Kasumi-1 (cell line): ENCODE measurements around the gene NPIPA1.
"Not testable (repeated sequence)": the region's sequence is repeated elsewhere in the genome, so short reads cannot be mapped to it uniquely, and the experiment has no call there.

ENCODE experiments used
- DNase-seq, 2 experiments: peaks; one replicate each; lab custom pipeline; 2025; lab: John Stamatoyannopoulos, UW

NPIPA1 gene

DNA sequence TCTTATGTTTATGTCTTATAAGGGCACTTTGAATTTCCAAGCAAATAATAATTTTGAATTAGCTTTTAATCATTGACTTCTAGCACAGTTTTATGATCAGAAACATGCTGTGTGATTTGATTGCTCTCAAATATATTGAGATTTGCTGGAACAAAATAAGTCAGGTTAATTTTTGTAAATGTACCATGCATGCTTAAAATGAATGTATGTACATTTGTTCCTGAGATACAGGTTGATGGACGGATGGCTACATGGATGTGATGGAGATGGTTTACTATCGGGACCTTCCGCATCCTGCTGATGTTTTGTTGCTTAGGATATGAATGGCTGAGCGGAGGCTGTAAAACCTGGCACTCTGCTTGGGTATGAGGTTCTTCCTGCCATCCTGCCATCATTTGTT lies at the start of gene NPIPA1:
TSS of gene NPIPA1 (plus strand) at position 301 of the 400 bp plus-strand sequence. CDS start at position 301, 0 bp downstream.
- not testable (repeated sequence) for DNase-seq

DNA sequence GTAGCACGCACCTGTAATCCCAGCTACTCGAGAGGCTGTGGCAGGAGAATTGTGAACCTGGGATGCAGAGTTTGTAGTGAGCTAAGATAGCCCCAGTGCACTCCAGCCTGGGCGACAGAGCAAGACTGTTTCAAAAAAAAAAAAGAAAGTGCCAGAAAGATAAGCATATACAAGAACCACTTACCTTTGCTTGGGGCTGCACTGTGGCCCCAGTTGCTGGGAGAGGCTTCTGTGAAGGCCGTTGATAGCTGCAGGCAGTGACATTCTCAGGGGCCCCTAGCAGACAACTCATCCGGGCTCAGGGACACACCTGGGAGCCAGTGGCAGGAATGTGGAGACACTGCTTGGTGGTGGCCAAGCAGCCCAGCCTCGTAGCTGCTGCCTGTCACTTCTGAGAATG lies 45.1 kb upstream of the NPIPA1 start:
- DNase-seq = not testable (repeated sequence)

DNA sequence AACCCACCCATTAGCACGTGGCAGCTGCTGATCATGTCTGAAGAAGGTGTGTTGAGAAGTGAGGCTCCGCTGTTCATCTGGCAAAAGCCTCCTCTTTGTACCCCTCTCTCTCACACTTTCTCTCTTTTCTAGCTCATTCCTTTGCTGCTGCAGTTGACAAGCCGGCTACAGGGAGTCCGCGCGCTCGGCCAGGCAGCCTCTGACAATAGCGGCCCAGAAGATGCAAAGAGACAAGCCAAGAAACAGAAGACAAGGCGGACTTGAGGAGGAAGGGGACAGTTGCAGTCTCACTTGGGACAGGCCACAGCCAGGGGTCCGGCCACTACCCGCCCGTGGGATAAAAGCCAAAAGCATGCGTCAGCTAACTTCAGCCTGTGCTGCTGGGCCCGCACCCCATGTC lies 41.9 kb upstream of the NPIPA1 start:
- DNase-seq = not testable (repeated sequence)

DNA sequence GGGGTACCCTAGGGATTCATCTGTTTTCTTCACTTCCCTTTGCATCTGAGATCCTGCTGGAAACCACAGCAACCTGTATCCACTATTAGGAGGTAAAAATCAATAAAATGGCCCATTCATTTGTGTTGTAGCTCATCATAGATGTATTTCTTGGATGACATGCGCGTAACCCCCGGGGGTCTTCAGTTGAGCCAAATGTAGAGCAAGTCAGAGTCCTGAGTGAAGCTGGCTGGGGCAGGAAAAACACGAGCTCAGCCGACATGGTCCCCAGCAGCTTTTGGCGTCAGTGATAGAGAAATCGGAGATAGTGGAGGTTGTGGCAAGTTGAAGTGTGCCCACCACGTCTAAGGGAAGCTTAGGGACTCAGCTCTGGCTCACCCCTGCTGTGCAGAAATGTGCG lies 41.2 kb upstream of the NPIPA1 start:
- DNase-seq = not testable (repeated sequence)

DNA sequence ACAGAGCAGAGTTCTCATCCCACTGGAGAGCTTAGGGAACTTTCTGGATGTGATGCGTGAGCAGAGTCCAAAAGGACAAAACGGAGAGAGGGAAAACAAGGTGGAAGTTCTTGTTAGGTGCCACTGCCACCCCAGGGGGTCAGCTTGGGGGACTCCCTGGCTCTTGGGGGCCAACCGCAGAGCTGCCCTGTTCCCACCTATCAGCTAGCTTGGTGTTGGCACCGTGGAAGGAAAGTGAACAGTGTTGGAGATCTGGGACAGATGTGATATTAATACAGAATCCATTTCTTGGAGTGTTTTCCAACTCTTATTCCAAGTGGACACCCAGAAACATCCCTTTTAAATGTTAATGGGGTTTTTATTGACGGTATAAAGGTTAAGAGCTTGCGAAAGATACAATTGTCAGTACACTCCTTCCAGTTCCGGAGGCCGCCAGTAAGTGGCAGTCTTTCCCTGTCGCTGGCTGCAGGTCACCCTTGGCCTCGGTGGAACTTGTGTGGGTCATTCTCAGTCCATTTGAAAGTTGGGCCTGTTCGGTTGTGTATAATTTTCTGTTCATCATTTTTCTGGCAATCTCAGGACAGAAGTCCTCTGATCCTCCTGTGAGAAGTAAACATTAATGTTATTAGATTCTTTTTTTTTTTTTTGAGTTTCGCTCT lies 40.1 kb upstream of the NPIPA1 start:
- DNase-seq = not testable (repeated sequence)

DNA sequence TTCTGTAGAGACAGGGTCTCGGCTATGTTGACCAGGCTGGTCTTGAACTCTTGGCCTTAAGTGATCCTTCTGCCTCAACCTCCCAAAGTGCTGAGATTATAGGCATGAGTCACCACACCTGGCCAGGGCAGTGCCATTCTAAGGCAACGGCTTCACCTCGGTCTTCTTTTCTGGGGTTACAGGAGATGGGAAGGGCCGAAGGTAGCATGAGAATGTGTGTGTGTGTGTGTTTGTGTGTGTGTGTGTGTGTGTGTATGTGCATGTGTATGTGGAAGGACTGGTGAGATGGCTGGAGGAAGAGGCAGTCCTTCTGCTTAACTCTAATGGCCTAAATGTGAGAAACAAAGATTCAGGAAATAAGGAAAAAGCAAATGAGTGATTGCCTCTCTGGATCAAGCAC lies 39.1 kb upstream of the NPIPA1 start:
- DNase-seq = not testable (repeated sequence)

DNA sequence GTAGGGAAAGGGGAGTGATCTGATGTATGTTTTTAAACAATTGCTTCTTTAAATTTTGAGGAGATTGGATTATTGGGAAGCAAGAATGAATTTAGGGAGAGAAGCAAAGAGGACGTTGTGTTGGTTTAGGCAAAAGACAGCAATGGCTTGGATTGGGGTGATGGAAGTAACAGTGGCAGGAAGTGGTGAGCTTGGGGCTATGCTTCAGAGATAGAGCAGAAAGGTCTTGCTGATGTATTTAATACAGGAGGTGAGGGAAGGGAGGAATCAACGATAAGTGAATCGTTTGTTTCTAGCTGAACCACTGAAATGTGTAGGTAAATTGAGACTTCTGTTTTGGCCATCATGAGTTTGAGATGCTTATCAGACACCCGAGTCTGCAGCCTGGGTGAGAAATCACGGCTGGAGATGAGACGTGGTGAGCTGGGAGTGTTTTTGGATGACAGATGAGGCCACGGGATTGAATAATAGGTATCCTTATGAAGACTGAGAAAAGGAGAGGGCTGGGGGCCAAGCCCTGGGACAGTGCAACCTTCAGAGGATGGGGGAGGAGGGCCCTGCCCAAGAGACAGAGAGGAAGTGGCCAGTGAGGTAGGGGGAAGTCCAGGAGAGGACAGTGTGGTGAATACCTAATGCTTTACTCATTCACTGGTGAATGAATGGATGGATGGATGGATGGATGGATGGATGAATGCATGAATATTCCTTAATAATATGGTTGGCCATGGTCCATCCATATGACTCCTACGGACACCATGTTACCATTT lies 33.9 kb upstream of the NPIPA1 start:
- not testable (repeated sequence) for DNase-seq

DNA sequence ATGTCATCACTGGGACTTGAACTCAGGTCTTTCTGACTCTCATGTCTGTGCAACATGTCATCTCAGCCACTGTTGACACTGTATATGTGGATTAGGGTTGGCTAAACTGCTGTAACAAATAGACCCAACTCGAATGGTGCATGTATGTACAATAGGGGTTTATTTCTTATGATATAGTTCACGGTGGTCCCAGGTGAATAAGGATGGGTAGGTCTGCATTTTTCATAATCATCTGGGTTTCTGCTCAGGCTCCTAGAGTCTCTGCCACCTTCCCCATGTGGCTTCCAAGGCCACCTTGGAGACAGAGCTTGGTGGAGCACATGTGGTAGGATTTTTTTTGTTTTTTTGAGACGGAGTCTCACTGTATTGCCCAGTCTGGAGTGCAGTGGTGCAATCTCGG lies 27.5 kb upstream of the NPIPA1 start:
- not testable (repeated sequence) for DNase-seq

DNA sequence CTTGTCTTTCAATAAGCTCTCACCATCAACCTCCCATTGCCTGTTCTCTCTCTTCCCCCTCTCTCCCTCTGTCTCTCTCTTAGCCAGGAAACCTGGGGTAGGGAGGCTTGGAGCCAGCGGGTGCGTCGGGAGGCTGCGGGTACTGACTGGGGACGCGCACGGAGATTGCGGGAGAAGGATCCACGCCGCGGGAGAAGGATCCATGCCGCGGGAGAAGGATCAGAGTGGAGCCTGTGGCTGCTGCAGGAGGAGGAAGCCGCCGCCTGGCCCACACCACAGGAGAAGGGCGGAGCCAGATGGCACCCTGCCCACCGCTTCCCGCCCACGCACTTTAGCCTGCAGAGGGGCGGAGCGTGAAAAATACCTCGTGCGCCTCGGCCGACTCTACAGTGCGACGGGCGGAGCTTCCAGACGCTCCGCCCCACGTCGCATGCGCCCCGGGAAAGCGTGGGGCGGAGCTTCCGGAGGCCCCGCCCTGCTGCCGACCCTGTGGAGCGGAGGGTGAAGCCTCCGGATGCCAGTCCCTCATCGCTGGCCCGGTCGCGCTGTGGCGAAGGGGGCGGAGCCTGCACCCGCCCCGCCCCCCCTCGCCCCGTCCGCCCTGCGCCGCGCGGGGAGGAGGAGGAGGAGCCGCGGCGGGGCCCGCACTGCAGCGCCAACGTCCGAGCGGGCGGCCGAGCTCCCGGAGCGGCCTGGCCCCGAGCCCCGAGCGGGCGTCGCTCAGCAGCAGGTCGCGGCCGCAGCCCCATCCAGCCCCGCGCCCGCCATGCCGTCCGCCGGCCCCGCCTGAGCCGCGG lies 26.2 kb upstream of the NPIPA1 start:
- DNase-seq = not testable (repeated sequence)

DNA sequence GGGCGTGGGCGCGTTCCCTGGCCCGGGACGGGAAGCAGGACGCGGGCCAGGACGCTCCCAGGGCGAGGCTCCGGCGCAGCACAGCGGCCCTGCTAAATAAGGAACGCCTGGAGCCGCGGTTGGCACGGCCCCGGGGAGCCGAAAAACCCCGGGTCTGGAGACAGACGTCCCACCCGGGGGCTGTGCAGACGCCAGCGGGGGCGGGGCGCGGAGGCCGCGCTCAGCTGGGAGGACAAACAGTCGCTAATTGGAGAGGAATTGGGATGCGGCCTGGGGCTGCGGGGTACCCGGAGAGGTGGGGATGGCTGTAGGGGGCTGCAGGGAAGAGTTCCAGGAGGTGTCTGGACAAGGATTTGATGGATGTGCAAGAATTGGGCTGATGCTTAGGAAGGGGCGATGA lies 25.3 kb upstream of the NPIPA1 start:
- not testable (repeated sequence) for DNase-seq

DNA sequence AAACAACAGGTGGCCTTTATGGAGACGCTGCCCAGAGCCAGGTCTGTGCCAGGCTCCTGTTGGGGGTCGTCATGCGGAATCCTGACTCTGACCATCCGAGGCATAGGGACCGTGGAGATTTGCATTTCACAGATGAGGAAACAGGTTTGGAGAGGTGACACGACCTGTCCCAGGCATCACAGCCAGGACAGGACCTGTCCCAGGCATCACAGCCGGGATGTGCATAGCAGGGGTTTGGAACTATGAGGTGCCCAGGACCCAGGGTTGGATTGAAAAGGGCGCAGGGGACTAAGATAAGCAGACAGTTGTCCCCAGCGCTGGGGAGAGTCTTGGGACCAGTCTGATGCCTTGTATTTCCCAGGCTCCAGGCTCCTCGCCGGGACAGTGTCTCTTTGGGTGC lies 24.7 kb upstream of the NPIPA1 start:
- DNase-seq = not testable (repeated sequence)

DNA sequence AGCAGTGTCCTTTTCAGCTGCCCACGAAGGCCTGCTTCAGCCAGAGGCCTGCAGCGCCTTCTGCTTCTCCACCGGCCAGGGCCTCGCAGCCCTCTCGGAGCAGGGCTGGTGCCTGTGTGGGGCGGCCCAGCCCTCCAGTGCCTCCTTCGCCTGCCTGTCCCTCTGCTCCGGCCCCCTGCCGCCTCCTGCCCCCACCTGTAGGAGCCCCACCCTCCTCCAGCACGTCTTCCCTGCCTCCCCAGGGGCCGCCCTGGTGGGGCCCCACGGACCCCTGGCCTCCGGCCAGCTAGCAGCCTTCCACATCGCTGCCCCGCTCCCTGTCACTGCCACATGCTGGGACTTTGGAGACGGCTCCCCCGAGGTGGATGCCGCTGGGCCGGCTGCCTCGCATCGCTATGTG lies 18.7 kb upstream of the NPIPA1 start:
- not testable (repeated sequence) for DNase-seq

DNA sequence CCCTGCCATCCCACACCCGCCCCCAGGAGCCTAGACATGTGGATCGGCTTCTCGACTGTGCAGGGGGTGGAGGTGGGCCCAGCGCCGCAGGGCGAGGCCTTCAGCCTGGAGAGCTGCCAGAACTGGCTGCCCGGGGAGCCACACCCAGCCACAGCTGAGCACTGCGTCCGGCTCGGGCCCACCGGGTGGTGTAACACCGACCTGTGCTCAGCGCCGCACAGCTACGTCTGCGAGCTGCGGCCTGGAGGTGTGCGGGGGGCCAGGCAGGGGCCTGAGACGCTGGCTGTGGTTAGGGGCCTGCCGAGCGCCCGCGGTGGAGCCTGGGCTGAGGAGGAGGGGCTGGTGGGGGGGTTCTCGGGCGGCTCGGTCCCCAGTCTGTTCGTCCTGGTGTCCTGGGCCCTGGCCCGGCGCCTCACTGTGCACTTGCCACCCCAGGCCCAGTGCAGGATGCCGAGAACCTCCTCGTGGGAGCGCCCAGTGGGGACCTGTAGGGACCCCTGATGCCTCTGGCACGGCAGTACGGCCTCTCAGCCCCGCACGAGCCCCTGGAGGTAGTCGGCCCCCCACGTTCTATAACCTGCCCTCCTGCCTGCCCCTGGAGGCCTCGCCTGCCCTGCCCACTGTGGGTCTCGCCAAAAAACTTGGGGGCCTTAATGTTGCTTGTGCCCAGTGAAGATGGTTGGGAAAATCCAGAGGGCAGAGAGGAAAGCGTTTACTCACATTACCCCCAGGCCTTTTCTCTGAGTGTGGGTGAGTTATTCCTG lies 17.2 kb upstream of the NPIPA1 start:
- not testable (repeated sequence) for DNase-seq

DNA sequence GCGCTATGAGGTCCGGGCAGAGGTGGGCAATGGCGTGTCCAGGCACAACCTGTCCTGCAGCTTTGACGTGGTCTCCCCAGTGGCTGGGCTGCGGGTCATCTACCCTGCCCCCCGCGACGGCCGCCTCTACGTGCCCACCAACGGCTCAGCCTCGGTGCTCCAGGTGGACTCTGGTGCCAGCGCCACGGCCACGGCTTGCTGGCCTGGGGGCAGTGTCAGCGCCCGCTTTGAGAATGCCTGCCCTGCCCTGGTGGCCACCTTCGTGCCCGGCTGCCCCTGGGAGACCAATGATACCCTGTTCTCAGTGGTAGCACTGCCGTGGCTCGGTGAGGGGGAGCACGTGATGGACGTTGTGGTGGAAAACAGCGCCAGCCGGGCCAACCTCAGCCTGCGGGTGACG lies 15.0 kb upstream of the NPIPA1 start:
- not testable (repeated sequence) for DNase-seq

DNA sequence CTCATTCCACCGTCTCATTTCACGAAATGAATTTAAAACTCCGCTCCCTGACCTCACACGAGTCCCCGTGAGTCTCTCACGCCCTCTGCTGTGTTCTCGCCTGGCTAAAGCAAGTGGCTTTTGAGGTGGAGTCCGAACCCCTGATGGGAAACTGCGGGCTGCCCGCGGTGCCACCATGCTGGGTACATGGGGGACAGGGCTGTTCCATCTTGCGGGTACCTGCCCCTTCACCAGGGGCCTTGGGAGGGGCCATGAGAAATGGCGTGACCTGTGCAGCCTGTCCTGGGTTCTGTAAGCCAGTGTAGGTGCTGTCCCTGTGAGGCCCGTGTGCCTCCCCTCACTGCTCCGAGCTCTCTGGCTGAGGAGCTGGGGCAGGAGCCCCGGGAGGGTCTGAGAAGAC lies 14.3 kb upstream of the NPIPA1 start:
- DNase-seq = not testable (repeated sequence)

DNA sequence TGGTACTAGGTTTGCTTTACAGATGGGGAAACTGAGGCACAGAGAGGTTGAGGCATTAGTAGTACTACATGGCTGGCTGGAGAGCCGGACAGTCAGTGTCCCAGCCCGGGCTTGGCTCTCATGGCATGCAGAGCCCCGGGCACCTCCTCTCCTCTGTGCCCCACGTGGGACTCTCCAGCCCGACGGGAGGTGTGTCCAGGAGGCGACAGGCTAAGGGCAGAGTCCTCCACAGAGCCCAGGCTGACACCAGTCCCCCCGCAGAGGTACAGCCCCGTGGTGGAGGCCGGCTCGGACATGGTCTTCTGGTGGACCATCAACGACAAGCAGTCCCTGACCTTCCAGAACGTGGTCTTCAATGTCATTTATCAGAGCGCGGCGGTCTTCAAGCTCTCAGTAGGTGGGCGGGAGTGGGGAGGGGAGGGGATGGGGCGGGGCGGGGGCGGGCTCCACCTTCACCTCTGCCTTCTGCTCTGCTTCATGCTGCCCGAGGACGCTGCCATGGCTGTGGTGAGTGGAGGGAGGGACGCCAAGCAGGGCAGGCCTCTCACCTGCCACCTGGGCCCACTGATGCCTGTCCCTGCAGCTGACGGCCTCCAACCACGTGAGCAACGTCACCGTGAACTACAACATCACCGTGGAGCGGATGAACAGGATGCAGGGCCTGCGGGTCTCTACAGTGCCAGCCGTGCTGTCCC lies 13.7 kb upstream of the NPIPA1 start:
- not testable (repeated sequence) for DNase-seq

DNA sequence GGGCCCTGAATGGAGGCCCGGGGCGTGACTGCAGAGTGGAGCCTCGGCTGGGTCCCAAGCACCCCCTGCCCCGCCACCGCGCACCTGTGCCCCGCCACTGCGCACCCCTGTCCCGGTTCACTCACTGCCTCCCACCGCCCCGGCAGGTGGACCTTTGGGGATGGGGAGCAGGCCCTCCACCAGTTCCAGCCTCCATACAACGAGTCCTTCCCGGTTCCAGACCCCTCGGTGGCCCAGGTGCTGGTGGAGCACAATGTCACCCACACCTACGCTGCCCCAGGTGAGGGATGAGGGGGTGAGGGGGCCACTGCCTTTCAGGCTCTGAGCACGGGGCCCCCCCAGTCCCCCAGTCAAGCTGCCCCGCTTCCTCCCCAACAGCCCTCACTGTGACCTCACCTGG lies 12.9 kb upstream of the NPIPA1 start:
- DNase-seq = not testable (repeated sequence)

DNA sequence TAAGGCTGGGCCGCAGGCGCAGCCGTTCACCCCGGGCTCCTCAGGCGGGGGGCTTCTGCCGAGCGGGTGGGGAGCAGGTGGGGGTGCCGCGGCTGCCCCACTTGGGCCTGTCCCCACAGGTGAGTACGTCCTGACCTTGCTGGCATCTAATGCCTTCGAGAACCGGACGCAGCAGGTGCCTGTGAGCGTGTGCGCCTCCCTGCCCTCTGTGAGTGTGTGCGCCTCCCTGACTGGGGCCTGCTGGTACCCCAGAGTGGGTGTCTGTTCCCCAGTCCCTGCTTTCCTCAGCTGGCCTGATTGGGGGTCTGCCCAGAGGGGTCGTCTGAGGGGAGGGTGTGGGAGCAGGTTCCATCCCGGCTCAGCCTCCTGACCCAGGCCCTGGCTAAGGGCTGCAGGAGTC lies 12.3 kb upstream of the NPIPA1 start:
- not testable (repeated sequence) for DNase-seq

DNA sequence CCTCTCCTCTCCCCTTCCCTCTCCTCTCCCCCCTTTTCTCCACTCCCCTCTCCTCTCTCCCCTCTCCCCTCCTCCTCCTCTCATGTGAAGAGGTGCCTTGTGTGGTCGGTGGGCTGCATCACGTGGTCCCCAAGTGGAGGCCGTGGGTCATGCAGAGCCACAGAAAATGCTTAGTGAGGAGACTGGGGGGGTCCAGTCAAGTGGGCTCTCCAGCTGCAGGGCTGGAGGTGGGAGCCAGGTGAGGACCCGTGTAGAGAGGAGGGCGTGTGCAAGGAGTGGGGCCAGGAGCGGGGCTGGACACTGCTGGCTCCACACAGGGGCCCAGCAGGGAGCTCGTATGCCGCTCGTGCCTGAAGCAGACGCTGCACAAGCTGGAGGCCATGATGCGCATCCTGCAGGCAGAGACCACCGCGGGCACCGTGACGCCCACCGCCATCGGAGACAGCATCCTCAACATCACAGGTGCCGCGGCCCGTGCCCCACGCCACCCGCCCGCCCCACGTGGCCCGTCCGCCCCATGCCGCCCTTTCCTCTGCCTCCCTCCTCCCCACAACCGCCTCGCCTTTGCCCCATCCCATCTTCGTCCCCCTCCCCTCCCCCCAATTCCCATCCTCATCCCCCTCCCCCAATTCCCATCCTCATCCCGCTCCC lies 9.1 kb upstream of the NPIPA1 start:
- not testable (repeated sequence) for DNase-seq

DNA sequence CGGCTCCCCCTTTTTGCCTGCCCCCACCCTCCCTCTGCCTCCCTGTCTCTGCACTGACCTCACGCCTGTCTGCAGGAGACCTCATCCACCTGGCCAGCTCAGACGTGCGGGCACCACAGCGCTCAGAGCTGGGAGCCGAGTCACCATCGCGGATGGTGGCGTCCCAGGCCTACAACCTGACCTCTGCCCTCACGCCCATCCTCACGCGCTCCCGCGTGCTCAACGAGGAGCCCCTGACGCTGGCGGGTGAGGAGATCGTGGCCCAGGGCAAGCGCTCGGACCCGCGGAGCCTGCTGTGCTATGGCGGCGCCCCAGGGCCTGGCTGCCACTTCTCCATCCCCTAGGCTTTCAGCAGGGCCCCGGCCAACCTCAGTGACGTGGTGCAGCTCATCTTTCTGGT lies 8.1 kb upstream of the NPIPA1 start:
- not testable (repeated sequence) for DNase-seq

DNA sequence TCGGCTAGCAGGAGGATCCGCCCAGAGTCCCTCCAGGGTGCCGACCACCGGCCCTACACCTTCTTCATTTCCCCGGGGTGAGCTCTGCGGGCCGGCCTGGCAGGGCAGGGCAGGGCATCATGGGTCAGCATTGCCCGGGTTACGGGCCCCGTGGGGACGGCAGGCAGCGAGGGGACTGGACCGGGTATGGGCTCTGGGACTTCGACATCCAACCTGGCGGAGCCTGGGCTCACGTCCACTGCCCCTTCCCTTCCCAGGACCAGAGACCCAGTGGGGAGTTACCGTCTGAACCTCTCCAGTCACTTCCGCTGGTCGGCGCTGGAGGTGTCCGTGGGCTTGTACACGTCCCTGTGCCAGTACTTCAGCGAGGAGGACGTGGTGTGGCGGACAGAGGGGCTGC lies 7.0 kb upstream of the NPIPA1 start:
- DNase-seq = not testable (repeated sequence)
